GM21360 (cell line): ENCODE data around the gene PRR19.
"Not testable (repeated sequence)": the region's sequence is repeated elsewhere in the genome, so short reads cannot be mapped to it uniquely, and the experiment has no call there.

Experiments used
- ATAC-seq: cut with Tn5 transposase; IDR thresholded peaks from one replicate; pipeline ENCODE4 v1.9.1; 2021; ENCODE audit warnings: mild to moderate bottlenecking, moderate library complexity; ENCODE audit not compliant: unreplicated experiment

The PRR19 gene, protein sequence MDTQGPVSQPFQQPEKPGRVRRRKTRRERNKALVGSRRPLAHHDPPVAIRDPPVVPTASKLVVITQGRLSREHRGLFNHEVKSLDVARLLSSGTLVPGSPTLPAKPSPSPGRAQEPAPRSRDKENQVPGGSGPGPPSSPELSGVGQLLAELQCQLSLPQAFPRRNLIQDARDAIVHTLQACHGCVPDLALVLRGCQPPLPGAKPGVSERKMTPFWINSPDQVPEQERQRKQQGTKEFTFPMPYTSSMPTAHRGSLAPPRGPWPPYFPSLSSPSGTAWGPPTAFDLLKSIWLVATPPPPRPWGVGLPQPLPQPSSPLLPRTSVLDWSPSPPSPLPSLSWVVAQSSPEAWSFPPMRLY

DNA sequence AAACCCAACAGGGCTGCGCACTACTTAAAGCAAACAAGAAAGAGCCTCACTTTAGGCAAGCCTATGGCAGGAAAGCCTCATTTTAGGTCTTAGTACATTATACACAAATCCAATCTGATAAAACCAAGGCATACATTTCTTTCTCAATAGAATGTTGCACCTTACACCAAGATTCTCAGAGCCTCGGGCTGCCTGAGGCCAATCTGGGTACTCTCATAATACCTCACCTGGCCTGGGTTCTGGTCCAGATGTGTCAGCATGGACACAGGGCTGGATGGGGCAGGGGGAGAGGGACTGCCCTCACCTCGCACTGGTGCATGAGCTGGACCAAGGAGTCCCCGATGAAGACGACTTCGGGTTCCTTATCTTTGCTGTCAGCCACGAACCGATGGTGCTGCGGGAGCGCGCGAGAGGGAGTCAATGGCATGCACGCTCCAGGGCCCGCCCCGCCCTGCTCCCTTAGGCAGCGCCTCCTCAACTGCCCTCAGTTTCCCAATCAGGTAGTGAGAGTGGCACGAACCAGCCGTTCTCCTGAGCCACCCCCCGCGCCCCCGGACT is at the start of gene PRR19:
Gene PRR19, plus strand, starts transcription at position 487 of the 558 bp plus-strand sequence. CDS start 7,453 bp downstream, outside the sequence.
- ATAC-seq = no peak

DNA sequence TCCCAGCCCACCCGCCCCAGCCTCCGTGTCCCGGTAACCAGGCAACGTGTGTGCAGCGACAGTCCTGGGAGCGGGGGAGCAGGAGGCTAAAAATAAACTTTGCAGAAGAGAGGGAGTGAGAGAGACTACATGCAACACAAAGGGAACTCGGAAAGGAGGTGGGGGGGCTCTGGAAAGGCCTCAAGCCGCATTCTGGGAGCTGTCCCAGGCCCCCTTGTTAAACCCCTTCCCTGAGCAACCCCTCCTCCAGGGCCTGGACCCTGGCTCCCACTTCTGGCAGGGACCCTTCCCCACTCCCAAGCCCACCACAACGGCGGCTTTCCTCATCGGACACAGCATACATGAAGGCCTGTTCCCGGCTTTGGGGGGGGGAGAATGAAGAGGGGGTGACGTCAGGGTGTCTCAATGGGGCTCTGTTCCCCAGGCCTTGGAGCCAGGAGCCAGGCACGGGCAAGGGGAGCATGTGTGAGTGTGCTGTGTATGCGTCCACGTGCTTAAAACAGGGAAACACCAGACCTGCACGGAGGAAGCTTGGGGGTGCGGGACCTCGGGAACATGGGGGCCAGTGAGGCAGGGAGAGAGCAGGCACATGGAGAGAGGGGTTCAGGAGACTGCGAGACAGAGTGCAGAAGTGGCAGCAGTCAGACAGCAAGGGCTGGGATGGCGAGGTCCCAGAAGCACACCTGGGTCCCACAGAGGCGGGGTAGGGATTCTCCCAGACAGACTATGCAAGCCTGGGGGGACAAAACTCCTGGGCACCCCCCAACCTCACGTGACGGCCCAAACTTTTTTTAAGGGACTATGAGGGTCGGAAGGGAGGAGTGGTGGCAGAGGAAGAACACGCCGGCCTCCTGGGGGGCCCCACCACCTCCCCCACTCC is 49.3 kb upstream of the PRR19 start:
- no peak for ATAC-seq

DNA sequence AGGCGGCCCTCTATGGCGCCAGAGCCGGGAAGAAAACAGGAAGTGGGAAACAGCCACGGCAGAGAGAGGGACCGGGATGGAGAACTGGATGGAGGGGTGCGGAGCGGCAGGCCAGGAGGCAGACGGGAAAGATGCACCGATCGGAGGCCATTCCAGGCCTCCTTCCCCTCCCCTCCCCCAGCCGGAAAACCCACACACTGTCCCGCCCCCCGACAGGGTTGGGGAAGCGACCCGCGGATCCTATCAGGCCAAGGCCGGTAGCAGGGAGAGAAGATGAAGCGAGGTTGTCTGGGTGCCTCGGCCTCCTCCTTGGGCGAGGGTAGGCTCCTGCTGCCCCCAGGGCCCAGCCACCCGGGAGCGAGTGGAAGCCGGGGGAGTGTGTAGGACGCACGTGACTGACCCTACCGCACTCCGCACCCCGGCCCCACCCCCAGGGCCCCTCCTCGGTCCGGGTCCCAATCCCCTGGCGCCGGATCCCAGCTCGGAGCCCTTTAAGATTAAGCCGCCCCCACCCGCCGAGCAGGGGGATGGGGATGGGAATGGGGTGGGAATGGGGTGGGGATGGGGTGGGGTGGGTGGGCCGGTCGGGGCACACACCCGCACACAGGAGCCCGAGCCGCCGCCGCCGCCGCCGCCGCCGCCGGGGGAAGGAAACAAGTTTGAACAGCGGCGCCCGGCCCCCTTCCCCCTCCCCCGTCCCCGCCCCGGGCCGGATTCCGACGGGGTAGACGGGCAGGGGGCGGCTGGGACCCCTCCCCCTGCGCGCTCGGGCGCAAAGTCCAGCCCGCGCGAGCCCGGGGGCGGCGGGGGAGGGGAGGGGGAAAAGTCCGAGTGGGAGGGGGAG is 48.5 kb upstream of the PRR19 start:
- ATAC-seq = no peak

DNA sequence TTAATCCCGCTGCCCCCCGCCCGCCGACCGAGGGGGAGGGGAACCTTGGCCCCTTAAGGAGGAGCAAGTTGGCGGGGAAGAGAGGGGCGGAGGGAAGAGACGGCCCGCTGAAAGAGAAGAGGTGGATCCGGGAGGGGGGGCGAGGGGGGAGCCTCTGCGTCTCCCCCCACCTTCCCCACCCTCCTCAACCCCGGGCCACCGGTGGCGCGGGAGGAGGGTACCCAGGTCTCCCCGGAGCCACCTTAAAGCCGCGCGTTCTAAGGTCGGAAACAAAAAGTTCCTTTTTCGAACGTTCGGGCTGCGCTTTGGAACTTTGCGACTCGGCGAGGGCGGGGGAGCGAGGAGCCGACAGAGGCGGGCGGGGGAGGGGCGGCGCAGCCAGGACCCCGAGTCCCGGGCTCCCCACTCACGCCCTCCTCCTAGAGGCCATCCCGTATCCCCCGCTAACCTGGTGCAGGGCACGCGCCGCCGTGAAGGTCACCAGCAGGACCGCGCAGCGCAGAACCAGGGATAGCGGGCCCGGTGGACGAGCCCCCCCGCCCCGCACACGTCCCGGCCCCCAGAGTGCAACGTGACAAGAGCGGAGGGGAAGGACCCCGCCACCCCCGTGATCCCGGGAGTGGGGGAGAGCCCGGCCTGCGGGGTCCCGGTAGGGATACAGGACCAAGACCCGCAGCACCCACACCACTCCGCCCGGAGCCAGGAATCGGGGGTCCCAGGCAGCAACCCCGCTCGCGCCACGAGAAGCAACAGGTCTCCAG is 47.7 kb upstream of the PRR19 start:
- no peak for ATAC-seq

DNA sequence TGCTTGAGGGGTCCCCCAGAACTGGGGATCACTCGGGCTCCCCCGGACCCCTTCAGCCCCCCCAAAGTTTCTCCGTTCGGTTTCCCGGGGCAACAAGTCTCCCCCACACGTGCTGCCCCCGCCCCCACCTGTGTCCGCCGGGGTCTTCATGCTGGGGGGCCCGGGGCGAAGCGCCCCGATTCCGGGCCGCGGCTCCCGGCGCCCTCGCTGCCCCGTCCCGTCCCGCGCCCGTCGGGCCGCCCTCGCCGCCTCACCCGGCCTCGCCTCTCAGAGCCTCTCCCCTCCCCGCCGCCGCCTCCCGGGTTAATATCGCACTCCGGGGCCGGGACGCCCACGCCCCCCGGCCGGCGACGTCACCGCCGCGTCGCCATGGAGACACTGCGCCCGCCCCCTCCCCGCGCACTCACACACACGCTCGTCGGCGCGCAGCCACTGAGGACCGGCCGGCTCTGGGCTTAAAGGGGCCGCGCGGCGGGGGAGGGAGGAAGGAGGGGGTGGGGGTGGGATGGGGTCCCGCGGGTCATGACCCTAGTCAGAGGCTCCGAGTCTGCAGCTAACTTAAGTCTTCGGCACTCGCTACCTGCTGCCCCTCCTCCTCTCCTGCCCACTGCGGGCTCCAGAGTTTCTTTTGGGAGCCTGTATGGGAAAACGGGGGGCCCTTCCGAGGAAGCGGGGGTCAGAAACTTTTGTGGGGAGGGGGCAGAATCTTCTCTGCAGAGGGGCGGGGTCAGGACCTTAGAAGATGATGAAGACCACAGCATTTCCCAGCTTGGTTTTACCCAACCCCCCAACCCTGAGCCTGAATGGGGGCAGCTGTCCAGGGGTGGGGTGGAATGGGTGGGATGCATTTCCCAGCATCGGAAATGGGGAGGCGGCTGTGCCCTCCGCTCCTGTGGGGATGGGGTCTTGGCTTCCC is 46.8 kb upstream of the PRR19 start, which contains the start of gene ERF:
Gene ERF, minus strand, starts transcription at position 279 of the 916 bp plus-strand sequence. Its CDS starts 129 bp downstream, at position 150.
- peak; percentile 56 for ATAC-seq

DNA sequence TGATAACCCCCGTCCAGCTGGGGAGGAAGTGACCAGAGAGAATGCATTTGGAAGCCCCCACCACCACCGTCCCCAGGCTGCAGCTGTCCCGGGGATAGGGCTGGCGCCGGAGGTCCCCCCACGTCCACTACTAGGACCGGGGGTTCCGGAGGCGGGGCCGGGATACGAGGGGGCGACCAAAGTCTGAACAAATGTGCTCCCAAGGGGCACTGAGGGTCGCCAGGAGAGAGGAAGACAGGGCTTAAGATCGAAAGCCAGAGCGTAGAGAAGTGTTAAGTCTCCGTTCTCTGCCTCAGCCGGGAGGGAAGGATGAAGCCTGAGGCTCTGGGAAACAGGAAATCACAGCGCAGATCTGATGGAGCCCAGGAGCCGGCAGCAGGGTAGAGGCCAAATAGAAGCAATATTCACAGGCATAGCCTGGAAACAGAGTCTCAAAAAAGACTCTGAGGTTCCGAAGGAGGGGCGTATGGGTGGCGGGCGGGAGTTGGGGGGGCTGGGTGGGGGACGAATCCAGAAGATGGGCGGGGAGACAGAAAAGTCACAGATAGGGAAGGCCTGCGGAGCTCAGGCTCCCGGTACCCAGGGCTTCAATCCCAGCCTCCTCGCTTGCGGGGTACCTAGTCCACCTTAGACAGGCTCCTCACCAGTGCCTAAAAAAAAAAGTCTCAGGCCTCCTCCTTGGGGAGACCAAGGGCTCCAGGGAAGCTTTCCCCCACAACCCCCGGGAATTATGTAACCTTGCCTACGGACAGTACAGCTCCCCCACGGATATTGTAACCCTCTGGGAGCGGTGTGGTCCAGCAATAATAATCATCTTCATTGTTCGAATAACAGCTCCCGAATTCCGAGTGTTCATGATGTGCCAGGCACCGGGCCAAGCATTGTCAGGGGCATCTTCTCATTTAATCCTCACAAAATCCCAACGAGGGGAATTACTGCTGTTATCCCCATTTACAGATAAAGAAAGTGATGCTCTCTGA is 45.9 kb upstream of the PRR19 start:
- ATAC-seq = no peak

DNA sequence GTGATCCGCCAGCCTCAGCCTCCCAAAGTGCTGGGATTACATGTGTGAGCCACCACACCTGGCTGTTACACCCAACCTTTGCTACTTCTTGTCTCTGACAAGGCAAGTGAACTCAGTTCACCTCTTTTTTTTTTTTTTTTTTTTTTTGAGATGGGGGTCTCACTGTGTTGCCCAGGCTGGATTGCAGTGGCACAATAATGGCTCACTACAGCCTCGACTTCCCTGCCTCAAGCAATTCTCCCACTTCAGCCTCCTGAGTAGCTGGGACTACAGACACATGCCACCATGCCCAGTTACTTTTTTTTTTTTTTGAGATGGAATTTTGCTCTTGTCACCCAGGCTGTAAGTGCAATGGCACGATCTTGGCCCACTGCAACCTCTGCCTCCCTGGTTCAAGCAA is 44.1 kb upstream of the PRR19 start:
- not testable (repeated sequence) for ATAC-seq

DNA sequence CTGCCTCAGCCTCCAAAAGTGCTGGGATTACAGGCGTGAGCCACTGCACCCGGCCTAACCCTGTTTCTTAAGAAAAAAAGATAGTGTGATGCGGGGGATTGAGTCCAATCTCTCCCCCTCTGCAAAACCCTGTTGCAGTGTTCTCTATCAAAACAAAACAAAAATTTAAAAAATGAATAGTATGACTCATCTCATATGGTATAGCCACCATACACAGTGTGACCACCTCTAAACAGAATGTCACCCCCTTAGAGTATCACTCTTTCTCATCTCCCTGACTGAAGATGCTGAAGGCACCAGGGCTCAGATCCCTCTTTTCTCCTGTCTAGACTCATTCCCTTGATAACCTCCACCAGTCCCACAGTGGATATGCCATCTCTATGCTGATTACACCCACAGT is 40.2 kb upstream of the PRR19 start:
- ATAC-seq = no peak

DNA sequence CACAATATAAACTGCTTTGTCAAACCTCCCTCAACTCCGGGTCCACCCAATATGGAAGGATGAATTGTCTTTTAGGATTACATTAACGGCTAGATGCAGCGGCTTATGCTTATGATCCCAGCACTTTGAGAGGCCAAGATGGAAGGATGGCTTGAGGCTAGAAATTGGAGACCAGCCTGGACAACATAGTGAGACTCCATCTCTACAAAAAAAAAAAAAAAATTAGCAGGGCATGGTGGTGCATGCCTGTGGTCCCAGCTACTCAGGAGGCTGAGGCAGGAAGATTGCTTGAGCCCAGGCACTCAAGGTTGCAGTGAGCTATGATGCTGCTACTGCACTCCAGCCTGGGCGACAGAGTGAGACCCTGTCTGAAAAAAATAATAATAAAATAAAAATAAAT is 35.8 kb upstream of the PRR19 start:
- ATAC-seq = not testable (repeated sequence)

DNA sequence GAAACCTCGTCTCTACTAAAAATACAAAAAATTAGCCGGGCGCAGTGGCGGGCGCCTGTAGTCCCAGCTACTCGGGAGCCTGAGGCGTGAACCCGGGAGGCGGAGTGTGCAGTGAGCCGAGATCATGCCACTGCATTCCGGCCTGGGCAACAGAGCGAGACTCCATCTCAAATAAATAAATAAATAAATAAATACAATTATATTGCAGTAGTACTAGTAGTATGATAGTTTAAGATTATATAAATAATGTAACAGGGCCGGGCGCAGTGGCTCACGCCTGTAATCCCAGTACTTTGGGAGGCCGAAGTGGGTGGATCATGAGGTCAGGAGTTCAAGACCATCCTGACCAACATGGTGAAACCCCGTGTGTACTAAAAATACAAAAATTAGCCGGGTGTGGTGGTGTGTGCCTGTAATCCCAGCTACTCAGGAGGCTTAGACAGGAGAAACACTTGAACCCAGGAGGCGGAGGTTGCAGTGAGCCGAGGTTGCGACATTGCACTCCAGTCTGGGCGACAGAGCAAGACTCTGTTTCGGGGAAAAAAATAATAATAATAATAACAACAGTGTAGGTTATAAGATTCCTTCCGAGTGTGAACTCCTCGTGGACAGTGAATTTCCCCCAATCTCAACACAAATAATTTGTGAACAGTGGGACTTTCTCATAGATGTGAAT is 34.9 kb upstream of the PRR19 start:
- not testable (repeated sequence) for ATAC-seq

DNA sequence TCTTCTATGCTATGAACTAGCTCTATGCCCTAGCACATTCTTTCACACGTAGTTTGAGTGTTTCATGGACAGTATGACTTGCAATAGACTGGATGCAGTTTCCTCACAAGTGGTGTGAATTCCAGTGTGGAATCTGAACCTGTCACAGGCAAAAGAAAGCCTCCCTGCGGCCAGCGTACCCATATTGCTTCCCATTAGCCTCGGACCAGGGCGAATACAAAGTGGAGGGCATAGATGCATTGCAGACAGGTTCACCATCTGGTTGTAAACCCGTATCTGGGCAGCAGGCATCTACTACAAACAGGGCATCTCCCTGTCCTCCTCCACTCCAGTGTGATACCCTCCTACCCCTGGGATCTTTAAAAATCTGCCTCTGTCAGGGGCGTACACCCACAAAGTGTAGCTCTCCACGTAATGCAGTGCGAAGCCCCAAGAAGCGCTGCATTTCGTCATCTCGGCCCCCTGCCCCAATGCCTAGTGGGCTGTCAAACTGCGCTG is 34.2 kb upstream of the PRR19 start:
- no peak for ATAC-seq

DNA sequence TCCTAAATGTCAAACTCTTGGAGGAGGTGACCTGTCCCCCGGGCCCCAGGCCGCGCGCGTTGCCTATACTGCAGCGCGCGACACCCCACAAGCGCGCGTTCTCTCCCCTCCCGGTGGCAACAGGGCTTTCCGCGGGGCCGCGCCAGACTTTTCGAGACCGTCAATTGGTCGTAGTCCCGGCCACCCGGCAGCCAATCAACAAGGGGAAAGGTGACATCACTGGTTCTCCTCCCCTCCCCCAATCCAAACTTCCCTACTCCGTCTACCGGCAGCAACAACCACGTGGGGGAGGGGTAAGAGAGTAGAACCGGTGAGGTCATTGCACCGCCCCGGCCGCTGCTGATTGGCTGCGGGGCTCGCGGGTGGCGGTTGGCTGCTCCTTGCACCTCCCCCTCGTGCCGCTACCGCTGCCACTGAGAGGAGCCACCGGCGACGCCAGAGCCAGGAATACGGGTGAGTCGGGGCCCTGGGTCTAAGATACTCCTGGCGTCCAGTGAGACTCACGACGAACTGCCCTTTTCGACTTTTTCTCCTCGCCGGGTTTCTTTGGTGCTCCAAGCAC is 33.7 kb upstream of the PRR19 start:
- peak; percentile 52 for ATAC-seq

DNA sequence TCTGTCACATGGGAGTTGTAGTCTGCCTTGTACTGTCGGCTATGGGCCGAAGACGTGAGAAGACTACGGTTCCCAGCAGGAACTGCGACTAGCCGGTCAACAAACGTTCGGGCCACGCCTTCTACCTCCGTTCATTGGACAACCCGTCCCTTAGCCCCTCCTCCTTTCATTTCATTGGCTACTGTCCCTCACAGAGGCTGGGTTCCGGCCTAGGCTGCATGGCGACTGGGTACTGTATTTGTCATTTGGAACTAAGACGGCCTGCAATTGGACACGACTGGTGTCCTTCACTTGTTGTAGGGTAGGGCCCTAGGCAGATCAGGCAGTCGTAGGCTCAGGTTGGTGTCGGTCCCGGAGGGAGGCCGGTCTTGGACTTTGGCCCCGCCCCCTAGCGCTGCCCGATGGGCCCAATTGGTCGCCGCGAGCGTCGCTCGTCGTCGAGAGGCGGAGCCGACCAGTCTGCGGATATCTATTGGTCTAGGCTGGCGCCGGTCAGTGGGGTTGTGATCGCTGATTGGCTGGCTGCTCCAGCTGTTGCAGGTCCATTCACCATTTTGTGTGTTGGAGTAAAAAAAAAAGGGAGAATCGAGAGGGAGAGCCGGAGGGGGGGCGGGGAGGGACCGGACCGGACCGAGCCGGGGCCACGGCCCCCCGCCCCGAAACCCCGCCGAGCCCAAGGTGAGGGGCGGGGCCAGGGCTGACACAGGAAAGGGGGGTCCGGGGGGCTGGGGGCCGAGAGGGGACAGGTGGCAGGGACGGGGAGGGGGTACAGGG is 33.0 kb upstream of the PRR19 start, which contains the start of gene CIC:
Gene CIC, plus strand, starts transcription at position 549 of the 774 bp plus-strand sequence. CDS start 2,532 bp downstream, outside the sequence.
- ATAC-seq = peak; percentile 81

DNA sequence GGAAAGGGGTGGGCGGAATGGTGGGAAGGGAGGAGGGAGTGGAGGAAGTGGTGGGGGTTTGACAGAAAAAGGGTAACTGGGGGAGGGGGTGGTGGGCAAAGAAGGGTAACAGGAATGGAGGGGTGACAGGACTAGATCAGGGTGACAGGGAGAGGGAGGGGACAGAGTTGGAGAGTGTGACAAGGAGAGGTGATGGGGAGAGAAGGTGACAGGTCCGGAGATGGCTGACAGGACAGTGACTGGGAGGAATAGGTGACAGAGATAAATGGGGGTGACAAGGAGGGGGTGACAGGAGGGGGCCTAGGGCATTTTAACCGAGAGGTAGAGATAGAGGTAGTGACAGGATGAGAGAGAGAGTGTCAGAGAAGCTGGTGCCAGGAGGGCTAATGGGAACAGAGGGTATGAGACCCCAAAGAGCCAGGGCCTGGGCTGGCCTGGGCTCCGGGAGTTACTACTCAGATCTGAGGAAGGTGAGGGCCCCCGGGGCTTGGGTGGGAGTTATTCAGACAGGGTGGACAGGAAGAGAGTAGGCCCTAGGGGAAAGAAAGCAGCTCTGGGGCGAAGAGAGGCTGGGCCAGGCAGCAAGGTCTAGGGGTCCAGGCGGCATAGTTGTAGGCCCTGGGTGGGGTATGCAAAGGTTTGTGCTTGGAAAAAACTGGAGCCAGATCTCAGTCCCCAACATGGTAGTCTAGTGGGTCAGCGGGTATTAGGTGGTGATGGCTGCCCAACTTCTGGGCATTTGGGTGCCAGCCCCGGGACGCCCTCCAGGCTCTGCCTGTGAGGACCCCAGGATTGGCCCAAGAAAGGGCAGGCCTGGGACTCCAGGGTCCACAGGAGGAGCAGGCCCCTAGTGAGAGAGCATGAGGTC is 32.2 kb upstream of the PRR19 start:
- ATAC-seq = no peak
